AML-193 (cell line): Measurements from ENCODE around the gene HPS4.

Experiments used
- DNase-seq, 2 experiments: peaks; one replicate each; lab custom pipeline; 2025; lab: John Stamatoyannopoulos, UW

The HPS4 gene

GRCh38 chr22:26496456-26496855 lies 12.9 kb upstream of the HPS4 start:
- no peak for DNase-seq

- no peak for DNase-seq
Measured at GRCh38 chr22:26494506-26494905, 10.9 kb upstream of the HPS4 start.

GRCh38 chr22:26492220-26492619 lies 8.6 kb upstream of the HPS4 start:
- no peak for DNase-seq

GRCh38 chr22:26489447-26490036 lies 6.0 kb upstream of the HPS4 start:
- DNase-seq, result no peak

GRCh38 chr22:26487996-26488395 lies 4.4 kb upstream of the HPS4 start:
- no peak for DNase-seq

- no peak for DNase-seq
Measured at GRCh38 chr22:26486394-26486793, 2.8 kb upstream of the HPS4 start.

- DNase-seq, result no peak
Measured at GRCh38 chr22:26485806-26486390, 2.3 kb upstream of the HPS4 start.

- no peak for DNase-seq
Measured at GRCh38 chr22:26485013-26485412, 1.4 kb upstream of the HPS4 start.

- no peak for DNase-seq
Measured at GRCh38 chr22:26484360-26484706, 750 bp upstream of the HPS4 start.

- no peak for DNase-seq
Measured at GRCh38 chr22:26483043-26483438, 542 bp downstream of the HPS4 start.

GRCh38 chr22:26482161-26482560 lies 1.4 kb downstream of the HPS4 start:
- no peak for DNase-seq

GRCh38 chr22:26481694-26482093 lies 1.9 kb downstream of the HPS4 start:
- no peak for DNase-seq

- no peak for DNase-seq
Measured at GRCh38 chr22:26481112-26481693, 2.4 kb downstream of the HPS4 start.

- DNase-seq, result no peak
Measured at GRCh38 chr22:26480611-26480932, 3.0 kb downstream of the HPS4 start.

- peak; percentile 64 to 71 for DNase-seq
Measured at GRCh38 chr22:26479792-26480610, 3.6 kb downstream of the HPS4 start.

- peak in 1 of 2 experiments; percentile 25 for DNase-seq
Measured at GRCh38 chr22:26479043-26479791, 4.4 kb downstream of the HPS4 start.

GRCh38 chr22:26477341-26477731 lies 6.2 kb downstream of the HPS4 start:
- no peak for DNase-seq

GRCh38 chr22:26476705-26477340 lies 6.8 kb downstream of the HPS4 start:
- peak; percentile 66 to 67 for DNase-seq

GRCh38 chr22:26474682-26475081 lies 8.9 kb downstream of the HPS4 start:
- peak in 1 of 2 experiments; percentile 6 for DNase-seq

- DNase-seq, result no peak
Measured at GRCh38 chr22:26471522-26471921, 12.1 kb downstream of the HPS4 start.

- DNase-seq, result no peak
Measured at GRCh38 chr22:26470807-26471206, 12.8 kb downstream of the HPS4 start.

GRCh38 chr22:26466196-26466595 lies 17.4 kb downstream of the HPS4 start:
- no peak for DNase-seq
